Gastroesophageal sphincter (tissue), 4 donors: ENCODE results near the gene APBB1IP. TPM values are rescaled to one million over a fixed set of nuclear protein-coding genes. Genes with fewer than 3 reads are reported as not detected.

ENCODE experiments used
- ATAC-seq: fragments of 150-250 bp; one replicate; pipeline ENCODE4 v1.9.1; 2016; ENCODE audit warnings: mild to moderate bottlenecking, moderate library complexity
- H3K27ac ChIP-seq, 4 donors: fragments of 200-600 bp; sonication (generic) in 3 of 4; 1 replicate in 3 of 4; 2 replicates in 1 of 4; pipeline ENCODE4 v1.5.1; 2016 to 2019
- H3K27me3 ChIP-seq: fragments of 200-600 bp; sonication (generic); one replicate; pipeline ENCODE4 v1.5.1; 2019
- H3K36me3 ChIP-seq, 2 donors: fragments of 200-600 bp; sonication (generic); one replicate each; pipeline ENCODE4 v1.5.1; 2019; ENCODE audit warnings: control low read depth in 1 of 2
- H3K4me1 ChIP-seq, 3 donors: fragments of 200-600 bp; sonication (generic); 1 replicate in 2 of 3; 2 replicates in 1 of 3; pipeline ENCODE4 v1.5.1; 2016 to 2019; ENCODE audit warnings: control low read depth in 2 of 3
- H3K4me3 ChIP-seq, 2 donors: fragments of 200-600 bp; sonication (generic); one replicate each; pipeline ENCODE4 v1.5.1; 2019; ENCODE audit warnings: mild to moderate bottlenecking in 1 of 2, moderate library complexity in 1 of 2
- H3K9me3 ChIP-seq, 3 donors: fragments of 200-600 bp; sonication (generic); one replicate each; pipeline ENCODE4 v1.5.1; 2017 to 2019; ENCODE audit warnings: control low read depth in 2 of 3
- EP300 ChIP-seq: sonication (generic); formaldehyde crosslinking; IDR thresholded peaks from one replicate; pipeline ENCODE4 v1.6.1; 2017; ENCODE audit warnings: antibody characterized with exemption, mild to moderate bottlenecking
- POLR2A ChIP-seq, 2 donors: fragments of 450-650 bp; IDR thresholded peaks; one replicate each; pipeline ENCODE4 v1.6.1; 2017; ENCODE audit warnings: antibody characterized with exemption in 2 of 2, mild to moderate bottlenecking in 2 of 2, moderate library complexity in 1 of 2
- POLR2AphosphoS5 ChIP-seq: sonication (generic); formaldehyde crosslinking; IDR thresholded peaks from one replicate; pipeline ENCODE4 v1.6.1; 2017; ENCODE audit warnings: antibody characterized with exemption
- WGBS, 2 donors: methylation state at CpG; one replicate each; pipeline ENCODE4 v1.1.5; 2018; ENCODE audit warnings: low coverage in 1 of 2; 5-methylcytosine and 5-hydroxymethylcytosine counted together
- total RNA-seq, 4 donors: library from RNA; depleted of rRNA; stranded (reverse); fragments of >200 nt; gene quantifications; one replicate each; pipeline ENCODE4 v1.1.0, GENCODE V29; 2016
- TF ChIP-seq, protein P1 (sequence below), 4 experiments: fragments of 200-600 bp in 2 of 4; fragments of 450-650 bp in 2 of 4; sonication (generic) in 1 of 4; IDR thresholded peaks; one replicate each; pipeline ENCODE4 v1.5.1; 2017 to 2019; ENCODE audit warnings: antibody characterized with exemption in 4 of 4, mild to moderate bottlenecking in 2 of 4, moderate library complexity in 2 of 4

Gene APBB1IP
- total RNA-seq, 4 donors from 2014 or later = 2.3 to 6.9 (median 4.9) TPM

- H3K27ac ChIP-seq = no peak overlapping the region
- H3K36me3 ChIP-seq = no peaks in the 10 kb centered on the region
- 69 to 90% methylated on average over 2 to 5 of the region's 5 CpGs for WGBS, 2 donors
- no peaks in the 10 kb centered on the region for H3K9me3 ChIP-seq
- no peak for ATAC-seq
- no peaks in the 10 kb centered on the region for H3K4me1 ChIP-seq
- H3K27me3 ChIP-seq = no peaks in the 10 kb centered on the region
- H3K4me3 ChIP-seq = no peak overlapping the region
- TF ChIP-seq POLR2AphosphoS5 (no peak), POLR2A (IDR thresholded peaks at IDR 0.05) (no peak), EP300 (no peak)
- TF ChIP-seq, protein P1, sequence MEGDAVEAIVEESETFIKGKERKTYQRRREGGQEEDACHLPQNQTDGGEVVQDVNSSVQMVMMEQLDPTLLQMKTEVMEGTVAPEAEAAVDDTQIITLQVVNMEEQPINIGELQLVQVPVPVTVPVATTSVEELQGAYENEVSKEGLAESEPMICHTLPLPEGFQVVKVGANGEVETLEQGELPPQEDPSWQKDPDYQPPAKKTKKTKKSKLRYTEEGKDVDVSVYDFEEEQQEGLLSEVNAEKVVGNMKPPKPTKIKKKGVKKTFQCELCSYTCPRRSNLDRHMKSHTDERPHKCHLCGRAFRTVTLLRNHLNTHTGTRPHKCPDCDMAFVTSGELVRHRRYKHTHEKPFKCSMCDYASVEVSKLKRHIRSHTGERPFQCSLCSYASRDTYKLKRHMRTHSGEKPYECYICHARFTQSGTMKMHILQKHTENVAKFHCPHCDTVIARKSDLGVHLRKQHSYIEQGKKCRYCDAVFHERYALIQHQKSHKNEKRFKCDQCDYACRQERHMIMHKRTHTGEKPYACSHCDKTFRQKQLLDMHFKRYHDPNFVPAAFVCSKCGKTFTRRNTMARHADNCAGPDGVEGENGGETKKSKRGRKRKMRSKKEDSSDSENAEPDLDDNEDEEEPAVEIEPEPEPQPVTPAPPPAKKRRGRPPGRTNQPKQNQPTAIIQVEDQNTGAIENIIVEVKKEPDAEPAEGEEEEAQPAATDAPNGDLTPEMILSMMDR (IDR thresholded peaks at IDR 0.05) = no peak
These were observed 29.2 kb upstream of the APBB1IP start for GRCh38 chr10:26408858-26409494.

DNA sequence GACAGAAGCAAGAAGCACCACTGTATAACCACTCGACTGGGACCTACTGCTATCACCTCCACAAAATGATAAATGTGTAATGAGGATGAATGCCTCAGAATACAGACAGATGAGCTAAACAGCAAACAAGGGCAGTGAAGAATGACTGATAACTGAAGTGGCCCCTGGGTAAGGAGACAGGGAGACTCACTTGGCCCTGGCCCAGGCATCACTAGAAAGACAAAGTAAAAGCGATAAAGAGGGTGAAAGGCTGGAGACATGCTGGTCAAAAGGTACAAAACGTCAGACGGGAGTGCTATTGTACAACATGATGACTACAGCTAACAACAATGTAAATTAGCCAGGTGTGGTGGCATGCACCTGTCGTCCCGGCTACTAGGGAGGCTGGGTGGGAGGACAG lies 27.8 kb upstream of the APBB1IP start:
- WGBS, 2 donors = 65 to 67% methylated on average over 3 to 6 of the region's 6 CpGs
- Histone ChIP-seq H3K36me3 (no peaks in the 10 kb centered on the region), H3K27ac (no peak overlapping the region), H3K27me3 (no peaks in the 10 kb centered on the region), H3K4me3 (no peak overlapping the region), H3K9me3 (no peaks in the 10 kb centered on the region), H3K4me1 (no peaks in the 10 kb centered on the region)
- ATAC-seq = no peak
- no peak for TF ChIP-seq POLR2AphosphoS5
- TF ChIP-seq, protein P1 (IDR thresholded peaks at IDR 0.05) = no peak
- TF ChIP-seq EP300 = no peak
- no peak for TF ChIP-seq POLR2A (IDR thresholded peaks at IDR 0.05)

- Histone ChIP-seq H3K27me3 (no peaks in the 10 kb centered on the region), H3K4me1 (no peaks in the 10 kb centered on the region), H3K27ac (no peak overlapping the region), H3K9me3 (no peaks in the 10 kb centered on the region), H3K36me3 (no peaks in the 10 kb centered on the region), H3K4me3 (no peak overlapping the region)
- WGBS, 2 donors = 40 to 92% methylated on average over 1 of the region's 1 CpG
- no peak for ATAC-seq
- TF ChIP-seq POLR2AphosphoS5 (no peak), POLR2A (IDR thresholded peaks at IDR 0.05) (no peak), EP300 (no peak)
- TF ChIP-seq, protein P1 (IDR thresholded peaks at IDR 0.05) = no peak
These were observed 25.2 kb upstream of the APBB1IP start for GRCh38 chr10:26412932-26413331.

DNA sequence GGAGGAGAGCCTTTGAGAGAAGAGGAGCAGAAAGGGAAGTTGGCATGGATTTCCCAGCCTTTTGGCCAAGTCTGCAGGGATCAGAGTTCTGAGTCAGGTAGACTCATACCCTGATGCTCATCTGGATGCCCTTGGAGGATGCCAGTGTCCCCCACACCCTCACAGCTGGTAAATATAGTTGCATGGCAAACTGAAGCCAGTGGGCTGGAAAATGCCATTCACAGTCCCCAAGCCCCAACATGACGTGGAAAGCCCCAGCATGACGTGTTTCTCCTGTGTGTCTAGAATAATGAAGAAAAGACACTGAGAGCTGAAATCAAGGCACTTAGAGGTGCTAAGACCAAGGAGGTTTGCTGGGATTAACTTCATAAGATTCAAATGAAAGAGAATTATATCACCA lies 24.8 kb upstream of the APBB1IP start:
- ATAC-seq = no peak
- WGBS, 2 donors = 54 to 69% methylated on average over 2 of the region's 2 CpGs

DNA sequence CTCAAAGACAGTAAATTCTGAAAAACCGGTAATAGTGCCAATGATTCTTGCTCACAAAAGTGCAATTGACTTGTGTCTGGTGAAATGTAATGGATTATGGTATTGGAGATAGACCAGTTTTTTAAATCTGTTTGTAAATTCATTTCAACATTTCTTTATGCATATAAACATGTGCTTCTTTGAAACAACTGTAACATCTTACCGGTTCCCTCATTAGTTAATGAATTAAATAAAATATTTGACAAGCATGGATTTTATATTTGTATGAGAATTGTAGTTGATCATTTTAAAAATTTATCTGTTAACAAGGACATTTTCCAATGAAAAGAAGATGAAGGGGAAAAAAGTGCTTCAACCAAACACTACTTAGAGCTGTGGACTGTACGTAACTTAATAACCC lies 21.0 kb upstream of the APBB1IP start:
- WGBS, 2 donors = 63 to 66% methylated on average over 3 of the region's 3 CpGs
- Histone ChIP-seq H3K27me3 (no peaks in the 10 kb centered on the region), H3K36me3 (no peaks in the 10 kb centered on the region), H3K4me1 (no peaks in the 10 kb centered on the region), H3K9me3 (peaks cover 0 to 2% (median 0%) of the 10 kb centered on the region in 3 donors), H3K4me3 (no peak overlapping the region), H3K27ac (no peak overlapping the region)
- ATAC-seq = no peak
- TF ChIP-seq POLR2AphosphoS5 (no peak), POLR2A (IDR thresholded peaks at IDR 0.05) (no peak), EP300 (no peak)
- TF ChIP-seq, protein P1 (IDR thresholded peaks at IDR 0.05) = no peak

More for the DNA sequence above, 24.8 kb upstream of the APBB1IP start:
- H3K4me1 ChIP-seq = no peaks in the 10 kb centered on the region
- no peaks in the 10 kb centered on the region for H3K27me3 ChIP-seq
- H3K36me3 ChIP-seq = no peaks in the 10 kb centered on the region
- TF ChIP-seq POLR2A (IDR thresholded peaks at IDR 0.05) = no peak
- TF ChIP-seq, protein P1 (IDR thresholded peaks at IDR 0.05) = no peak
- no peak for TF ChIP-seq EP300
- TF ChIP-seq POLR2AphosphoS5 = no peak
- H3K4me3 ChIP-seq = no peak overlapping the region
- H3K27ac ChIP-seq = no peak overlapping the region
- H3K9me3 ChIP-seq = no peaks in the 10 kb centered on the region
